ENCODE data around the gene AGAP1. TPM values are rescaled to one million over a fixed set of nuclear protein-coding genes. Genes with fewer than 3 reads are reported as not detected.

AGAP1 gene
- polyA plus RNA-seq, 4 donors: 9.8 to 19.2 (median 15.5) TPM

- Histone ChIP-seq H3K27ac (ENCODE audit: low read depth in 1 of 3, low read length in 2 of 3) (no peak overlapping the region), H3K27me3 (ENCODE audit: control insufficient read depth in 3 of 3, insufficient read depth in 3 of 3, low read length in 3 of 3) (no peaks in the 10 kb centered on the region), H3K4me3 (ENCODE audit: low read depth in 1 of 3, low read length in 3 of 3) (no peak overlapping the region), H3K36me3 (ENCODE audit: control insufficient read depth in 3 of 3, insufficient read depth in 2 of 3, low read depth in 1 of 3, low read length in 3 of 3) (peaks cover 0 to 18% (median 0%) of the 10 kb centered on the region in 3 donors), H3K9me3 (ENCODE audit: control insufficient read depth in 2 of 2, insufficient read depth in 1 of 2, low read depth in 1 of 2, low read length in 1 of 2) (no peaks in the 10 kb centered on the region), H3K4me1 (ENCODE audit: control insufficient read depth in 3 of 3, insufficient read depth in 2 of 3, low read depth in 1 of 3, low read length in 2 of 3) (no peaks in the 10 kb centered on the region)
- FAIRE-seq (no peak), DNase-seq (no peak)
- 76 to 90% (median 81%) methylated on average over 14 of the region's 14 CpGs for WGBS, 3 donors
Measured at GRCh38 chr2:235608200-235608887, 114.5 kb downstream of the AGAP1 start.

GRCh38 chr2:235609321-235609720 is 115.5 kb downstream of the AGAP1 start:
- H3K27me3 ChIP-seq (ENCODE audit: control insufficient read depth in 3 of 3, insufficient read depth in 3 of 3, low read length in 3 of 3): no peaks in the 10 kb centered on the region
- H3K36me3 ChIP-seq (ENCODE audit: control insufficient read depth in 3 of 3, insufficient read depth in 2 of 3, low read depth in 1 of 3, low read length in 3 of 3): peaks cover 0 to 18% (median 0%) of the 10 kb centered on the region in 3 donors
- DNase-seq: no peak
- H3K4me1 ChIP-seq (ENCODE audit: control insufficient read depth in 3 of 3, insufficient read depth in 2 of 3, low read depth in 1 of 3, low read length in 2 of 3): peaks cover 0 to 4% (median 0%) of the 10 kb centered on the region in 3 donors
- no peak for FAIRE-seq
- no peak overlapping the region for H3K4me3 ChIP-seq (ENCODE audit: low read depth in 1 of 3, low read length in 3 of 3)
- no peaks in the 10 kb centered on the region for H3K9me3 ChIP-seq (ENCODE audit: control insufficient read depth in 2 of 2, insufficient read depth in 1 of 2, low read depth in 1 of 2, low read length in 1 of 2)
- no peak overlapping the region for H3K27ac ChIP-seq (ENCODE audit: low read depth in 1 of 3, low read length in 2 of 3)
- 92 to 94% (median 94%) methylated on average over 11 of the region's 11 CpGs for whole genome bisulfite sequencing, 3 donors

GRCh38 chr2:235609746-235610145 is 115.9 kb downstream of the AGAP1 start:
- no peak overlapping the region for H3K27ac ChIP-seq (ENCODE audit: low read depth in 1 of 3, low read length in 2 of 3)
- no peak overlapping the region for H3K4me3 ChIP-seq (ENCODE audit: low read depth in 1 of 3, low read length in 3 of 3)
- 91 to 95% (median 92%) methylated on average over 5 of the region's 5 CpGs for WGBS, 3 donors
- H3K9me3 ChIP-seq (ENCODE audit: control insufficient read depth in 2 of 2, insufficient read depth in 1 of 2, low read depth in 1 of 2, low read length in 1 of 2): no peaks in the 10 kb centered on the region
- H3K27me3 ChIP-seq (ENCODE audit: control insufficient read depth in 3 of 3, insufficient read depth in 3 of 3, low read length in 3 of 3): no peaks in the 10 kb centered on the region
- H3K36me3 ChIP-seq (ENCODE audit: control insufficient read depth in 3 of 3, insufficient read depth in 2 of 3, low read depth in 1 of 3, low read length in 3 of 3): peaks cover 0 to 18% (median 0%) of the 10 kb centered on the region in 3 donors
- DNase-seq (no peak), FAIRE-seq (no peak)
- peaks cover 0 to 4% (median 0%) of the 10 kb centered on the region in 3 donors for H3K4me1 ChIP-seq (ENCODE audit: control insufficient read depth in 3 of 3, insufficient read depth in 2 of 3, low read depth in 1 of 3, low read length in 2 of 3)

- Histone ChIP-seq H3K36me3 (ENCODE audit: control insufficient read depth in 3 of 3, insufficient read depth in 2 of 3, low read depth in 1 of 3, low read length in 3 of 3) (peaks cover 0 to 18% (median 0%) of the 10 kb centered on the region in 3 donors), H3K4me3 (ENCODE audit: low read depth in 1 of 3, low read length in 3 of 3) (no peak overlapping the region), H3K9me3 (ENCODE audit: control insufficient read depth in 2 of 2, insufficient read depth in 1 of 2, low read depth in 1 of 2, low read length in 1 of 2) (no peaks in the 10 kb centered on the region), H3K27ac (ENCODE audit: low read depth in 1 of 3, low read length in 2 of 3) (no peak overlapping the region), H3K27me3 (ENCODE audit: control insufficient read depth in 3 of 3, insufficient read depth in 3 of 3, low read length in 3 of 3) (no peaks in the 10 kb centered on the region), H3K4me1 (ENCODE audit: control insufficient read depth in 3 of 3, insufficient read depth in 2 of 3, low read depth in 1 of 3, low read length in 2 of 3) (peaks cover 0 to 4% (median 0%) of the 10 kb centered on the region in 3 donors)
- 91 to 92% (median 92%) methylated on average over 12 of the region's 12 CpGs for WGBS, 3 donors
- no peak for FAIRE-seq
- no peak for DNase-seq
Measured at GRCh38 chr2:235610696-235611257, 116.9 kb downstream of the AGAP1 start.

- no peaks in the 10 kb centered on the region for H3K27me3 ChIP-seq (ENCODE audit: control insufficient read depth in 3 of 3, insufficient read depth in 3 of 3, low read length in 3 of 3)
- 18 to 47% (median 19%) methylated on average over 1 of the region's 1 CpG for WGBS, 3 donors
- peaks cover 0 to 4% (median 0%) of the 10 kb centered on the region in 3 donors for H3K4me1 ChIP-seq (ENCODE audit: control insufficient read depth in 3 of 3, insufficient read depth in 2 of 3, low read depth in 1 of 3, low read length in 2 of 3)
- H3K27ac ChIP-seq (ENCODE audit: low read depth in 1 of 3, low read length in 2 of 3): no peak overlapping the region
- DNase-seq (no peak), FAIRE-seq (no peak)
- H3K4me3 ChIP-seq (ENCODE audit: low read depth in 1 of 3, low read length in 3 of 3): no peak overlapping the region
- H3K9me3 ChIP-seq (ENCODE audit: control insufficient read depth in 2 of 2, insufficient read depth in 1 of 2, low read depth in 1 of 2, low read length in 1 of 2): no peaks in the 10 kb centered on the region
- H3K36me3 ChIP-seq (ENCODE audit: control insufficient read depth in 3 of 3, insufficient read depth in 2 of 3, low read depth in 1 of 3, low read length in 3 of 3): peaks cover 0 to 18% (median 0%) of the 10 kb centered on the region in 3 donors
Measured at GRCh38 chr2:235611349-235611748, 117.5 kb downstream of the AGAP1 start.

- H3K27me3 ChIP-seq (ENCODE audit: control insufficient read depth in 3 of 3, insufficient read depth in 3 of 3, low read length in 3 of 3): no peaks in the 10 kb centered on the region
- 77 to 86% (median 83%) methylated on average over 7 of the region's 7 CpGs for WGBS, 3 donors
- FAIRE-seq: no peak
- no peak for DNase-seq
- no peaks in the 10 kb centered on the region for H3K9me3 ChIP-seq (ENCODE audit: control insufficient read depth in 2 of 2, insufficient read depth in 1 of 2, low read depth in 1 of 2, low read length in 1 of 2)
- no peak overlapping the region for H3K27ac ChIP-seq (ENCODE audit: low read depth in 1 of 3, low read length in 2 of 3)
- H3K4me1 ChIP-seq (ENCODE audit: control insufficient read depth in 3 of 3, insufficient read depth in 2 of 3, low read depth in 1 of 3, low read length in 2 of 3): peaks cover 0 to 4% (median 0%) of the 10 kb centered on the region in 3 donors
- H3K36me3 ChIP-seq (ENCODE audit: control insufficient read depth in 3 of 3, insufficient read depth in 2 of 3, low read depth in 1 of 3, low read length in 3 of 3): peaks cover 0 to 18% (median 0%) of the 10 kb centered on the region in 3 donors
- no peak overlapping the region for H3K4me3 ChIP-seq (ENCODE audit: low read depth in 1 of 3, low read length in 3 of 3)
Measured at GRCh38 chr2:235611756-235612155, 117.9 kb downstream of the AGAP1 start.

GRCh38 chr2:235612181-235612950 is 118.5 kb downstream of the AGAP1 start:
- Histone ChIP-seq H3K36me3 (ENCODE audit: control insufficient read depth in 3 of 3, insufficient read depth in 2 of 3, low read depth in 1 of 3, low read length in 3 of 3) (peaks cover 0 to 17% (median 0%) of the 10 kb centered on the region in 3 donors), H3K27me3 (ENCODE audit: control insufficient read depth in 3 of 3, insufficient read depth in 3 of 3, low read length in 3 of 3) (no peaks in the 10 kb centered on the region), H3K4me1 (ENCODE audit: control insufficient read depth in 3 of 3, insufficient read depth in 2 of 3, low read depth in 1 of 3, low read length in 2 of 3) (peaks cover 0 to 4% (median 0%) of the 10 kb centered on the region in 3 donors), H3K27ac (ENCODE audit: low read depth in 1 of 3, low read length in 2 of 3) (no peak overlapping the region), H3K9me3 (ENCODE audit: control insufficient read depth in 2 of 2, insufficient read depth in 1 of 2, low read depth in 1 of 2, low read length in 1 of 2) (no peaks in the 10 kb centered on the region), H3K4me3 (ENCODE audit: low read depth in 1 of 3, low read length in 3 of 3) (no peak overlapping the region)
- no peak for DNase-seq
- FAIRE-seq: no peak
- WGBS, 3 donors: 82 to 91% (median 85%) methylated on average over 15 of the region's 15 CpGs

- Histone ChIP-seq H3K27ac (ENCODE audit: low read depth in 1 of 3, low read length in 2 of 3) (no peak overlapping the region), H3K4me1 (ENCODE audit: control insufficient read depth in 3 of 3, insufficient read depth in 2 of 3, low read depth in 1 of 3, low read length in 2 of 3) (peaks cover 0 to 4% (median 3%) of the 10 kb centered on the region in 3 donors), H3K27me3 (ENCODE audit: control insufficient read depth in 3 of 3, insufficient read depth in 3 of 3, low read length in 3 of 3) (no peaks in the 10 kb centered on the region), H3K4me3 (ENCODE audit: low read depth in 1 of 3, low read length in 3 of 3) (no peak overlapping the region), H3K9me3 (ENCODE audit: control insufficient read depth in 2 of 2, insufficient read depth in 1 of 2, low read depth in 1 of 2, low read length in 1 of 2) (no peaks in the 10 kb centered on the region), H3K36me3 (ENCODE audit: control insufficient read depth in 3 of 3, insufficient read depth in 2 of 3, low read depth in 1 of 3, low read length in 3 of 3) (peaks cover 0 to 12% (median 0%) of the 10 kb centered on the region in 3 donors)
- FAIRE-seq (no peak), DNase-seq (no peak)
- 81 to 88% (median 83%) methylated on average over 6 of the region's 6 CpGs for WGBS, 3 donors
Measured at GRCh38 chr2:235613649-235614048, 119.8 kb downstream of the AGAP1 start.
